Neural cell (in vitro differentiated cells): Measurements from ENCODE around the gene COL6A5. TPM values are rescaled to one million over a fixed set of nuclear protein-coding genes. Genes with fewer than 3 reads are reported as not detected.

Experiments used
- H2AFZ ChIP-seq: fragments of 200-600, 300-800 bp; sonication (generic), shearing (Covaris generic); 2 replicates; pipeline ENCODE4 v1.6.0; 2014; ENCODE audit warnings: low read depth, mild to moderate bottlenecking, antibody characterized with exemption, low read length, moderate library complexity
- H3F3A ChIP-seq: fragments of 200-600 bp; shearing (Covaris generic); 2 replicates; pipeline ENCODE4 v1.6.1; 2016; ENCODE audit warnings: mild to moderate bottlenecking, moderate library complexity, mixed read lengths, antibody characterized with exemption, low read length; ENCODE audit not compliant: insufficient read depth, poor library complexity, severe bottlenecking
- H3K27ac ChIP-seq: fragments of 200-600, 300-800 bp; sonication (generic), shearing (Covaris generic); 2 replicates; pipeline ENCODE4 v1.5.1; 2014; ENCODE audit warnings: mild to moderate bottlenecking, low read length, moderate library complexity
- H3K27me3 ChIP-seq: fragments of 300-800, 200-600 bp; sonication (generic), shearing (Covaris generic); 2 replicates; pipeline ENCODE4 v1.6.0; 2014; ENCODE audit warnings: mild to moderate bottlenecking, low read depth, low read length, moderate library complexity; ENCODE audit not compliant: insufficient read depth
- H3K36me3 ChIP-seq: fragments of 300-800, 200-600 bp; sonication (generic), shearing (Covaris generic); 2 replicates; pipeline ENCODE4 v1.5.1; 2014; ENCODE audit warnings: mild to moderate bottlenecking, antibody characterized with exemption, low read length, moderate library complexity; ENCODE audit not compliant: insufficient read depth
- H3K4me2 ChIP-seq: fragments of 300-800, 200-600 bp; sonication (generic), shearing (Covaris generic); 2 replicates; pipeline ENCODE4 v1.6.0; 2014; ENCODE audit warnings: mild to moderate bottlenecking, low read length
- H3K4me3 ChIP-seq: fragments of 300-800, 200-600 bp; sonication (generic), shearing (Covaris generic); 2 replicates; pipeline ENCODE4 v1.5.1; 2014; ENCODE audit warnings: mild to moderate bottlenecking, low read length, moderate library complexity
- H3K79me2 ChIP-seq: fragments of 200-600 bp; shearing (Covaris generic); replicated peaks from 2 replicates; pipeline ENCODE4 v1.6.0; 2014; ENCODE audit warnings: mild to moderate bottlenecking, low read length, moderate library complexity; ENCODE audit not compliant: insufficient read depth
- H3K9ac ChIP-seq: fragments of 300-800, 200-600 bp; sonication (generic), shearing (Covaris generic); 2 replicates; pipeline ENCODE4 v1.6.1; 2016; ENCODE audit warnings: mild to moderate bottlenecking, low read length, mixed read lengths
- H3K9me2 ChIP-seq: fragments of 200-600 bp; shearing (Covaris generic); 2 replicates; pipeline ENCODE4 v1.6.1; 2016; ENCODE audit warnings: mild to moderate bottlenecking, low read length, mixed read lengths; ENCODE audit not compliant: insufficient read depth
- H3K9me3 ChIP-seq: fragments of 200-600, 300-800 bp; sonication (generic), shearing (Covaris generic); 2 replicates; pipeline ENCODE4 v1.6.1; 2016; ENCODE audit warnings: mild to moderate bottlenecking, mixed run types, low read length, moderate library complexity, mixed read lengths
- H4K20me1 ChIP-seq: fragments of 200-600 bp; shearing (Covaris generic); 2 replicates; pipeline ENCODE4 v1.6.1; 2016; ENCODE audit warnings: mild to moderate bottlenecking, mixed run types; ENCODE audit not compliant: insufficient read depth
- EP300 ChIP-seq: fragments of 450-650 bp; conservative IDR thresholded peaks from 2 replicates; pipeline ENCODE4 v1.6.1; 2014; ENCODE audit warnings: antibody characterized with exemption, mild to moderate bottlenecking, moderate library complexity; ENCODE audit not compliant: poor library complexity, severe bottlenecking
- EZH2 ChIP-seq: fragments of 200-600, 300-800 bp; shearing (Covaris generic), sonication (generic); IDR thresholded peaks from 2 replicates; pipeline ENCODE4 v1.6.1; 2014; ENCODE audit warnings: antibody characterized with exemption, low read length, borderline replicate concordance, mild to moderate bottlenecking; ENCODE audit not compliant: insufficient read depth, poor library complexity, severe bottlenecking
- MXI1 ChIP-seq: fragments of 450-650 bp; conservative IDR thresholded peaks from 2 replicates; pipeline ENCODE4 v1.6.1; 2014; ENCODE audit warnings: antibody characterized with exemption, mild to moderate bottlenecking; ENCODE audit not compliant: poor library complexity, severe bottlenecking
- POLR2AphosphoS5 ChIP-seq: IDR thresholded peaks from 2 replicates; pipeline ENCODE4 v1.6.1; 2012
- RAD21 ChIP-seq: fragments of 450-650 bp; conservative IDR thresholded peaks from 2 replicates; pipeline ENCODE4 v1.6.1; 2014; ENCODE audit warnings: antibody characterized with exemption, mild to moderate bottlenecking, moderate library complexity
- SMC3 ChIP-seq: fragments of 450-650 bp; conservative IDR thresholded peaks from 2 replicates; pipeline ENCODE4 v1.6.1; 2014; ENCODE audit warnings: antibody characterized with exemption, mild to moderate bottlenecking, moderate library complexity; ENCODE audit not compliant: poor library complexity
- TAF1 ChIP-seq: IDR thresholded peaks from 2 replicates; pipeline ENCODE4 v1.6.1; 2012; ENCODE audit warnings: low read depth
- polyA plus RNA-seq: library from polyadenylated mRNA; depleted of rRNA; stranded (reverse); fragments of >200 nt; gene quantifications from 2 replicates; pipeline ENCODE4 v1.2.3, GENCODE V29; 2014
- TF ChIP-seq, protein P1 (sequence below): fragments of 450-650 bp; IDR thresholded peaks from 2 replicates; pipeline ENCODE4 v1.5.1; 2014; ENCODE audit warnings: antibody characterized with exemption, mild to moderate bottlenecking, moderate library complexity; ENCODE audit not compliant: poor library complexity, severe bottlenecking
- TF ChIP-seq, protein P2 (sequence below): IDR thresholded peaks from 2 replicates; pipeline ENCODE4 v1.6.1; 2012; ENCODE audit warnings: borderline replicate concordance

Gene COL6A5
- polyA plus RNA-seq, 1 donor from 2014 or later = not detected

DNA sequence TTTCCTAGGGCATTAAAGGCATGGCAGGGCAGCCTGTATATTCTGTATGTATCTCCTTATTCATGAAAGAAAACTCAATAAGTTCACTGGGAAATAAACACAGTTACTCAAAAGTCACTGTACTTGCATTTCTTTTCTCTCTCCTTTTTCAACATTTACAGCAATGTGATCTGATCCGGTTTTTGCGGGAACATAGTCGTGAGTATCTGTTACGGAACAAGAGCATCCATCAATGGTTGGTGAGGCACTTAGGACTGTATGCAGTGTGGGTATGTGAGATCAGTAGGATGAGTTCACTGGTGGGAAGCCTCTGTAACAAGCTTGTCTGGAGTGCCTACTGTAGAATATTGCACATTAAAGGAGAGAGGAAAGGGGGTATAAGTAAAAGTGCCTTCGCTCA, 80.7 kb downstream of the COL6A5 start:
- no peaks in the 10 kb centered on the region for H3F3A ChIP-seq
- no peaks in the 10 kb centered on the region for H3K36me3 ChIP-seq
- H3K9me2 ChIP-seq = no peaks in the 10 kb centered on the region
- no peak overlapping the region for H3K4me3 ChIP-seq
- no peaks in the 10 kb centered on the region for H3K9me3 ChIP-seq
- TF ChIP-seq RAD21 (no peak), MXI1 (no peak), SMC3 (no peak), TAF1 (no peak), EP300 (no peak), POLR2AphosphoS5 (no peak), EZH2 (no peak)
- TF ChIP-seq, protein P1, sequence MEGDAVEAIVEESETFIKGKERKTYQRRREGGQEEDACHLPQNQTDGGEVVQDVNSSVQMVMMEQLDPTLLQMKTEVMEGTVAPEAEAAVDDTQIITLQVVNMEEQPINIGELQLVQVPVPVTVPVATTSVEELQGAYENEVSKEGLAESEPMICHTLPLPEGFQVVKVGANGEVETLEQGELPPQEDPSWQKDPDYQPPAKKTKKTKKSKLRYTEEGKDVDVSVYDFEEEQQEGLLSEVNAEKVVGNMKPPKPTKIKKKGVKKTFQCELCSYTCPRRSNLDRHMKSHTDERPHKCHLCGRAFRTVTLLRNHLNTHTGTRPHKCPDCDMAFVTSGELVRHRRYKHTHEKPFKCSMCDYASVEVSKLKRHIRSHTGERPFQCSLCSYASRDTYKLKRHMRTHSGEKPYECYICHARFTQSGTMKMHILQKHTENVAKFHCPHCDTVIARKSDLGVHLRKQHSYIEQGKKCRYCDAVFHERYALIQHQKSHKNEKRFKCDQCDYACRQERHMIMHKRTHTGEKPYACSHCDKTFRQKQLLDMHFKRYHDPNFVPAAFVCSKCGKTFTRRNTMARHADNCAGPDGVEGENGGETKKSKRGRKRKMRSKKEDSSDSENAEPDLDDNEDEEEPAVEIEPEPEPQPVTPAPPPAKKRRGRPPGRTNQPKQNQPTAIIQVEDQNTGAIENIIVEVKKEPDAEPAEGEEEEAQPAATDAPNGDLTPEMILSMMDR = no peak
- TF ChIP-seq, protein P2, sequence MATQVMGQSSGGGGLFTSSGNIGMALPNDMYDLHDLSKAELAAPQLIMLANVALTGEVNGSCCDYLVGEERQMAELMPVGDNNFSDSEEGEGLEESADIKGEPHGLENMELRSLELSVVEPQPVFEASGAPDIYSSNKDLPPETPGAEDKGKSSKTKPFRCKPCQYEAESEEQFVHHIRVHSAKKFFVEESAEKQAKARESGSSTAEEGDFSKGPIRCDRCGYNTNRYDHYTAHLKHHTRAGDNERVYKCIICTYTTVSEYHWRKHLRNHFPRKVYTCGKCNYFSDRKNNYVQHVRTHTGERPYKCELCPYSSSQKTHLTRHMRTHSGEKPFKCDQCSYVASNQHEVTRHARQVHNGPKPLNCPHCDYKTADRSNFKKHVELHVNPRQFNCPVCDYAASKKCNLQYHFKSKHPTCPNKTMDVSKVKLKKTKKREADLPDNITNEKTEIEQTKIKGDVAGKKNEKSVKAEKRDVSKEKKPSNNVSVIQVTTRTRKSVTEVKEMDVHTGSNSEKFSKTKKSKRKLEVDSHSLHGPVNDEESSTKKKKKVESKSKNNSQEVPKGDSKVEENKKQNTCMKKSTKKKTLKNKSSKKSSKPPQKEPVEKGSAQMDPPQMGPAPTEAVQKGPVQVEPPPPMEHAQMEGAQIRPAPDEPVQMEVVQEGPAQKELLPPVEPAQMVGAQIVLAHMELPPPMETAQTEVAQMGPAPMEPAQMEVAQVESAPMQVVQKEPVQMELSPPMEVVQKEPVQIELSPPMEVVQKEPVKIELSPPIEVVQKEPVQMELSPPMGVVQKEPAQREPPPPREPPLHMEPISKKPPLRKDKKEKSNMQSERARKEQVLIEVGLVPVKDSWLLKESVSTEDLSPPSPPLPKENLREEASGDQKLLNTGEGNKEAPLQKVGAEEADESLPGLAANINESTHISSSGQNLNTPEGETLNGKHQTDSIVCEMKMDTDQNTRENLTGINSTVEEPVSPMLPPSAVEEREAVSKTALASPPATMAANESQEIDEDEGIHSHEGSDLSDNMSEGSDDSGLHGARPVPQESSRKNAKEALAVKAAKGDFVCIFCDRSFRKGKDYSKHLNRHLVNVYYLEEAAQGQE = no peak
- no peak overlapping the region for H3K9ac ChIP-seq
- no peak overlapping the region for H3K27ac ChIP-seq
- no peaks in the 10 kb centered on the region for H4K20me1 ChIP-seq
- no peaks in the 10 kb centered on the region for H3K79me2 ChIP-seq
- H3K27me3 ChIP-seq = no peaks in the 10 kb centered on the region
- no peak overlapping the region for H3K4me2 ChIP-seq
- H2AFZ ChIP-seq = no peak overlapping the region

DNA sequence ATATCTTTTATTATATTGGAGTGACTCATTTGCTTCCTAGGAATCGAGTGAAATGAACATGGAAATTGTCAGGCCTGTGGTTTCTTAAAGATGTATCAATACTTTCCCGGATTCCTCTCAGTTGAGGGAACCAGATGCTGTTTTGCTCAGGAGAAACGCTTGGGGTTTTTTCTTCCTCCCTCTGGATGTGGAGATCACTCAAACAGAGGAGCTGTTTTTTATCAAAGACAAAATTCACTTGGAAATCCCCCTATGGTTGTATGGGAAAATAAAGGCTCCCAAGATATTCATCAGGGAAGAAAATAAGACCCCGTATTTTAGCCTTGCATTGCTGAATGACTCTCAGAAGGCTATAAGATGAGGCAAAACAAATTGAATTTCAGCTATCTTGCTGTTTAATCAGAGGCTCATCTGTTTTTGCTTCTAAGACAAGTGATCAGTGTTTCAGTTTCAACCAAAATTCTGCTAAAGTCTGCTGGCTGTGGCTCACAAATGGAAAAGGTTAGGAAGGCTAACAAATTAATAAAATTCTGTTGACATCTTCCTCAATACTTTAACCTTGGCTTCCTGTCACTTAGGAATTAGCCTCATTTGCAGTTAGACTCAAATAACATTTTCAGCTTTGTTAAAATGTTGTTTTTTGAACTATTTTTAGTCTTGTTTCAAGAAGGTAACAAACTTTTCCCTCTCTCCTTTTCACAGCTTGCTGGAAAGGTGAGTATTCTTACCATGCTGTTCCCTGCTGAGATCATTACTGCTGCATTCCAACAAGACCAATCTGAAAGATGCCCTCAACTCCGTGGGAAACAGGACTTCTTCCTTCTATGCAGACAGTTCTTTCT, 83.6 kb downstream of the COL6A5 start:
- Histone ChIP-seq H3K4me2 (no peak overlapping the region), H3F3A (no peaks in the 10 kb centered on the region), H3K9me2 (no peaks in the 10 kb centered on the region), H3K4me3 (no peak overlapping the region), H3K27me3 (no peaks in the 10 kb centered on the region), H3K27ac (no peak overlapping the region), H3K79me2 (no peaks in the 10 kb centered on the region), H4K20me1 (no peaks in the 10 kb centered on the region), H3K36me3 (no peaks in the 10 kb centered on the region), H3K9ac (no peak overlapping the region), H2AFZ (no peak overlapping the region), H3K9me3 (no peaks in the 10 kb centered on the region)
- TF ChIP-seq SMC3 = no peak
- TF ChIP-seq TAF1 = no peak
- TF ChIP-seq EZH2 = no peak
- TF ChIP-seq, protein P1 = no peak
- no peak for TF ChIP-seq POLR2AphosphoS5
- TF ChIP-seq MXI1 = no peak
- TF ChIP-seq, protein P2 = no peak
- no peak for TF ChIP-seq RAD21
- TF ChIP-seq EP300 = no peak
